H9 (cell line): ENCODE data around the gene PPP2R3C. TPM values are rescaled to one million over a fixed set of nuclear protein-coding genes. Genes with fewer than 3 reads are reported as not detected.

Source experiments
- DNase-seq: peaks from one replicate; pipeline ENCODE4 v3.0.0-alpha.2; 2017
- H2AFZ ChIP-seq: one replicate; pipeline ENCODE4 v1.6.1; 2013; ENCODE audit warnings: mild to moderate bottlenecking, low read length, control low read depth, moderate library complexity
- H2AK5ac ChIP-seq: 2 replicates; pipeline ENCODE4 v1.6.1; 2013; ENCODE audit warnings: low read length, control low read depth, mixed read lengths; ENCODE audit not compliant: insufficient read length
- H2BK120ac ChIP-seq: one replicate; pipeline ENCODE4 v1.6.1; 2013; ENCODE audit warnings: low read depth, mild to moderate bottlenecking, low read length, control low read depth, inconsistent platforms; ENCODE audit not compliant: poor library complexity, severe bottlenecking
- H2BK12ac ChIP-seq: 2 replicates; pipeline ENCODE4 v1.6.1; 2013; ENCODE audit warnings: low read length, control low read depth, mixed read lengths, low read depth; ENCODE audit not compliant: insufficient read length
- H2BK15ac ChIP-seq: 2 replicates; pipeline ENCODE4 v1.6.1; 2013; ENCODE audit warnings: low read depth, low read length, control low read depth
- H2BK20ac ChIP-seq: one replicate; pipeline ENCODE4 v1.6.1; 2013; ENCODE audit warnings: low read depth, mild to moderate bottlenecking, low read length, control low read depth, inconsistent platforms; ENCODE audit not compliant: poor library complexity, severe bottlenecking
- H2BK5ac ChIP-seq: 2 replicates; pipeline ENCODE4 v1.6.1; 2013; ENCODE audit warnings: low read length, control low read depth, mixed read lengths; ENCODE audit not compliant: insufficient read length
- H3K14ac ChIP-seq: 2 replicates; pipeline ENCODE4 v1.6.1; 2013; ENCODE audit warnings: low read length, control low read depth; ENCODE audit not compliant: insufficient read depth
- H3K18ac ChIP-seq: 2 replicates; pipeline ENCODE4 v1.6.1; 2013; ENCODE audit warnings: low read depth, mild to moderate bottlenecking, mixed read lengths, low read length, control low read depth; ENCODE audit not compliant: insufficient read length
- H3K23ac ChIP-seq: 2 replicates; pipeline ENCODE4 v1.6.1; 2013; ENCODE audit warnings: low read length, control low read depth, mixed read lengths, low read depth; ENCODE audit not compliant: insufficient read length
- H3K23me2 ChIP-seq: 2 replicates; pipeline ENCODE4 v1.6.1; 2013; ENCODE audit warnings: low read depth, mild to moderate bottlenecking, mixed read lengths, low read length, control low read depth; ENCODE audit not compliant: insufficient read length, poor library complexity, severe bottlenecking
- H3K27ac ChIP-seq: 2 replicates; pipeline ENCODE4 v1.5.1; 2013; ENCODE audit warnings: low read length, control low read depth, mixed read lengths, low read depth; ENCODE audit not compliant: insufficient read length
- H3K27me3 ChIP-seq: 2 replicates; pipeline ENCODE4 v1.6.1; 2013; ENCODE audit warnings: low read length, control low read depth, inconsistent platforms; ENCODE audit not compliant: insufficient read depth
- H3K4ac ChIP-seq: 2 replicates; pipeline ENCODE4 v1.6.1; 2013; ENCODE audit warnings: low read depth, mild to moderate bottlenecking, control low read depth, inconsistent platforms, low read length, moderate library complexity
- H3K4me1 ChIP-seq: 2 replicates; pipeline ENCODE4 v1.6.1; 2013; ENCODE audit warnings: low read length, control low read depth, inconsistent platforms; ENCODE audit not compliant: insufficient read depth
- H3K4me2 ChIP-seq: 2 replicates; pipeline ENCODE4 v1.6.1; 2013; ENCODE audit warnings: low read length, control low read depth, mixed read lengths; ENCODE audit not compliant: insufficient read length, insufficient read depth
- H3K56ac ChIP-seq: 2 replicates; pipeline ENCODE4 v1.6.1; 2013; ENCODE audit warnings: low read depth, mild to moderate bottlenecking, mixed read lengths, low read length, control low read depth; ENCODE audit not compliant: insufficient read length
- H3K79me1 ChIP-seq: 2 replicates; pipeline ENCODE4 v1.6.1; 2013; ENCODE audit warnings: low read depth, mild to moderate bottlenecking, moderate library complexity, low read length, control low read depth, inconsistent platforms; ENCODE audit not compliant: insufficient read depth, poor library complexity, severe bottlenecking
- H3K79me2 ChIP-seq: 2 replicates; pipeline ENCODE4 v1.6.1; 2013; ENCODE audit warnings: low read length, control low read depth, inconsistent platforms; ENCODE audit not compliant: insufficient read depth
- H3K9ac ChIP-seq: 2 replicates; pipeline ENCODE4 v1.6.1; 2013; ENCODE audit warnings: low read length, control low read depth, mixed read lengths; ENCODE audit not compliant: insufficient read length; ENCODE audit errors: extremely low read depth
- H3K9me3 ChIP-seq: one replicate; pipeline ENCODE4 v1.6.1; 2013; ENCODE audit warnings: low read depth, low read length, inconsistent platforms; ENCODE audit not compliant: control insufficient read depth
- H3T11ph ChIP-seq: one replicate; pipeline ENCODE4 v1.6.1; 2013; ENCODE audit warnings: mild to moderate bottlenecking, low read length, control low read depth, inconsistent platforms
- H4K20me1 ChIP-seq: one replicate; pipeline ENCODE4 v1.6.1; 2013; ENCODE audit not compliant: control insufficient read depth, insufficient read length, insufficient read depth
- H4K5ac ChIP-seq: 2 replicates; pipeline ENCODE4 v1.6.1; 2013; ENCODE audit warnings: low read depth, mild to moderate bottlenecking, mixed read lengths, low read length, control low read depth; ENCODE audit not compliant: insufficient read length
- H4K8ac ChIP-seq: replicated peaks from 2 replicates; pipeline ENCODE4 v1.6.1; 2013; ENCODE audit warnings: low read length, control low read depth, mixed read lengths, low read depth; ENCODE audit not compliant: insufficient read length
- H4K91ac ChIP-seq: 2 replicates; pipeline ENCODE4 v1.6.1; 2013; ENCODE audit warnings: low read depth, mild to moderate bottlenecking, moderate library complexity, mixed read lengths, low read length, control low read depth; ENCODE audit not compliant: insufficient read length
- H3K27ac Mint-ChIP-seq, 3 experiments: 2 replicates in 2 of 3; 3 replicates in 1 of 3; pipeline ENCODE4 v1.8.0; 2020 to 2021; ENCODE audit warnings: mixed read lengths in 3 of 3, mild to moderate bottlenecking in 1 of 3, moderate library complexity in 1 of 3
- H3K27me3 Mint-ChIP-seq: 2 replicates; pipeline ENCODE4 v1.8.0; 2021; ENCODE audit warnings: low read depth, mild to moderate bottlenecking, moderate library complexity, mixed read lengths
- H3K36me3 Mint-ChIP-seq, 3 experiments: 2 replicates in 2 of 3; 3 replicates in 1 of 3; pipeline ENCODE4 v1.8.0; 2020 to 2021; ENCODE audit warnings: low read depth in 3 of 3, mixed read lengths in 3 of 3; ENCODE audit not compliant: insufficient read depth in 1 of 3
- H3K4me1 Mint-ChIP-seq, 2 experiments: 2 replicates each; pipeline ENCODE4 v1.8.0; 2020; ENCODE audit warnings: mixed read lengths in 2 of 2
- H3K4me3 Mint-ChIP-seq, 2 experiments: 2 replicates in 1 of 2; 3 replicates in 1 of 2; pipeline ENCODE4 v1.8.0; 2020 to 2021; ENCODE audit warnings: mild to moderate bottlenecking in 2 of 2, mixed read lengths in 2 of 2, moderate library complexity in 1 of 2
- H3K9me3 Mint-ChIP-seq, 2 experiments: 2 replicates in 1 of 2; 3 replicates in 1 of 2; pipeline ENCODE4 v1.8.0; 2020; ENCODE audit warnings: mild to moderate bottlenecking in 2 of 2, mixed read lengths in 2 of 2, moderate library complexity in 1 of 2
- WGBS: extraction: QIAGEN DNeasy Blood & Tissue Kit; methylation state at CpG from one replicate; pipeline ENCODE4 v1.1.7; 2013; ENCODE audit warnings: missing lambda C conversion rate, low lambda C conversion rate, mixed read lengths; ENCODE audit not compliant: insufficient read length; ENCODE audit errors: extremely low coverage; 5-methylcytosine and 5-hydroxymethylcytosine counted together
- total RNA-seq: library from RNA; stranded (reverse); gene quantifications from 2 replicates; pipeline ENCODE4 v1.2.1, GENCODE V29; 2021
- TF ChIP-seq, protein P1 (sequence below): fragments of 200-600 bp; sonication (generic); conservative IDR thresholded peaks from 3 replicates; pipeline ENCODE4 v1.8.0; 2021; ENCODE audit warnings: antibody characterized with exemption, mild to moderate bottlenecking

PPP2R3C gene
- total RNA-seq, 1 experiment from 2014 or later: 51.1 TPM

DNA sequence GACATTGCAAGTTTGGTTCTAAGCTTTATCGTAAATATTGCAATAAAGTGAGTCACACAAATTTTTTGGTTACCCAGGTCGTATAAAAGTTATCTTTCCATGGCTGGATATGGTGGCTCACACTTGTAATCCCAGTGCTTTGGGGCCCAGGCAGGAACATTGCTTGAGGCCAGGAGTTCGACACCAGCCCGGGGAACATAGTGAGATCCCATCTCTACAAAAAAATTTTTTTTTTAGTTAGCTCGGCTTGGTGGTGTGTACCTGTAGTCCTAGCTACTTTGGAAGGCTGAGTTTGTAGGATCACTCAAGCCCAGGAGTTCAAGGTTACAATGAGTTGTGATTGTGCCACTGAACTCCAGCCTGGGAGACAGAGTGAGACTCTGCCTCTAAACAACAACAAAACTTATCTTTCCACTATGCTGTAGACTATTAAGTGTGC is 24.9 kb upstream of the PPP2R3C start:
- Histone ChIP-seq H3K56ac (no peak overlapping the region), H3K4me2 (no peak overlapping the region), H3K9ac (no peak overlapping the region), H4K8ac (no peak overlapping the region), H3K23me2 (no peaks in the 10 kb centered on the region), H3K23ac (no peak overlapping the region), H3K4me1 (no peaks in the 10 kb centered on the region), H4K20me1 (no peaks in the 10 kb centered on the region), H3K79me1 (peaks cover 4% of the 10 kb centered on the region), H3K27me3 (no peaks in the 10 kb centered on the region), H3K18ac (no peak overlapping the region), H2AFZ (no peak overlapping the region), H2BK120ac (no peak overlapping the region), H2BK20ac (no peak overlapping the region), H3T11ph (no peak overlapping the region), H3K79me2 (no peaks in the 10 kb centered on the region; the same call in 1 of the 2 replicates), H4K91ac (no peak overlapping the region), H2BK5ac (no peak overlapping the region), H3K27ac (no peak overlapping the region), H3K9me3 (no peaks in the 10 kb centered on the region), H2AK5ac (no peak overlapping the region), H2BK12ac (no peak overlapping the region), H4K5ac (no peak overlapping the region), H3K14ac (no peak overlapping the region), H2BK15ac (no peak overlapping the region), H3K4ac (no peak overlapping the region)
- no peaks in the 10 kb centered on the region; a peak in 2 of 5 replicates for H3K9me3 Mint-ChIP-seq
- DNase-seq: no peak
- WGBS: no CpG with 5 or more reads among the region's 5 CpGs
- H3K36me3 Mint-ChIP-seq: peaks cover 20 to 35% (median 31%) of the 10 kb centered on the region in 3 experiments
- no peak overlapping the region for H3K27ac Mint-ChIP-seq
- H3K4me3 Mint-ChIP-seq: no peak overlapping the region
- no peaks in the 10 kb centered on the region for H3K4me1 Mint-ChIP-seq
- H3K27me3 Mint-ChIP-seq: no peaks in the 10 kb centered on the region
- TF ChIP-seq, protein P1, sequence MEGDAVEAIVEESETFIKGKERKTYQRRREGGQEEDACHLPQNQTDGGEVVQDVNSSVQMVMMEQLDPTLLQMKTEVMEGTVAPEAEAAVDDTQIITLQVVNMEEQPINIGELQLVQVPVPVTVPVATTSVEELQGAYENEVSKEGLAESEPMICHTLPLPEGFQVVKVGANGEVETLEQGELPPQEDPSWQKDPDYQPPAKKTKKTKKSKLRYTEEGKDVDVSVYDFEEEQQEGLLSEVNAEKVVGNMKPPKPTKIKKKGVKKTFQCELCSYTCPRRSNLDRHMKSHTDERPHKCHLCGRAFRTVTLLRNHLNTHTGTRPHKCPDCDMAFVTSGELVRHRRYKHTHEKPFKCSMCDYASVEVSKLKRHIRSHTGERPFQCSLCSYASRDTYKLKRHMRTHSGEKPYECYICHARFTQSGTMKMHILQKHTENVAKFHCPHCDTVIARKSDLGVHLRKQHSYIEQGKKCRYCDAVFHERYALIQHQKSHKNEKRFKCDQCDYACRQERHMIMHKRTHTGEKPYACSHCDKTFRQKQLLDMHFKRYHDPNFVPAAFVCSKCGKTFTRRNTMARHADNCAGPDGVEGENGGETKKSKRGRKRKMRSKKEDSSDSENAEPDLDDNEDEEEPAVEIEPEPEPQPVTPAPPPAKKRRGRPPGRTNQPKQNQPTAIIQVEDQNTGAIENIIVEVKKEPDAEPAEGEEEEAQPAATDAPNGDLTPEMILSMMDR: no peak
